ENCODE results near the gene CASP2. TPM values are rescaled to one million over a fixed set of nuclear protein-coding genes. Genes with fewer than 3 reads are reported as not detected.

Gene CASP2
- total RNA-seq, 1 donor from 2014 or later, result 39.8 TPM

- H3K4me3 Mint-ChIP-seq, result no peak overlapping the region
These were observed 37.1 kb downstream of the CASP2 start for GRCh38 chr7:143325240-143325639.

GRCh38 chr7:143327903-143328302, 39.8 kb downstream of the CASP2 start:
- no peak for DNase-seq (ENCODE audit: low spot score)
- no peaks in the 10 kb centered on the region for H3K79me2 ChIP-seq (ENCODE audit: low read depth)
- H4K20me1 ChIP-seq (ENCODE audit: low read depth), result no peaks in the 10 kb centered on the region
- no peak overlapping the region for H3K27ac ChIP-seq
- H3F3A ChIP-seq (ENCODE audit: low read depth), result no peaks in the 10 kb centered on the region
- no peak overlapping the region for H3K4me2 ChIP-seq
- Mint-ChIP-seq H3K9me3 (no peaks in the 10 kb centered on the region), H3K36me3 (no peaks in the 10 kb centered on the region), H3K27me3 (ENCODE audit: insufficient read depth, low read depth) (peaks cover 2% of the 10 kb centered on the region), H3K27ac (peak overlapping the region; percentile 46), H3K4me3 (no peak overlapping the region), H3K4me1 (peaks cover 19% of the 10 kb centered on the region)
- no peaks in the 10 kb centered on the region for H3K36me3 ChIP-seq
- TF ChIP-seq EZH2 (IDR thresholded peaks at IDR 0.05) (no peak), CTCF (IDR thresholded peaks at IDR 0.05) (no peak), EZH2phosphoT487 (IDR thresholded peaks at IDR 0.05) (no peak)
- no peak overlapping the region for H3K9ac ChIP-seq
- no peaks in the 10 kb centered on the region for H3K4me1 ChIP-seq
- H3K4me3 ChIP-seq, result no peak overlapping the region
- H3K27me3 ChIP-seq, result no peaks in the 10 kb centered on the region
- H3K9me3 ChIP-seq (ENCODE audit: low read depth), result no peaks in the 10 kb centered on the region
- no peak overlapping the region for H2AFZ ChIP-seq (replicated peaks)

More at GRCh38 chr7:143325240-143325639, 37.1 kb downstream of the CASP2 start:
- Histone ChIP-seq H3K27me3 (no peaks in the 10 kb centered on the region), H3K36me3 (no peaks in the 10 kb centered on the region), H3K27ac (no peak overlapping the region), H3K9ac (no peak overlapping the region), H3K4me1 (no peaks in the 10 kb centered on the region), H2AFZ (replicated peaks) (no peak overlapping the region), H4K20me1 (ENCODE audit: low read depth) (no peaks in the 10 kb centered on the region), H3K4me3 (no peak overlapping the region), H3F3A (ENCODE audit: low read depth) (no peaks in the 10 kb centered on the region), H3K4me2 (no peak overlapping the region), H3K79me2 (ENCODE audit: low read depth) (no peaks in the 10 kb centered on the region), H3K9me3 (ENCODE audit: low read depth) (no peaks in the 10 kb centered on the region)
- Mint-ChIP-seq H3K9me3 (no peaks in the 10 kb centered on the region), H3K36me3 (no peaks in the 10 kb centered on the region), H3K27me3 (ENCODE audit: insufficient read depth, low read depth) (peaks cover 6% of the 10 kb centered on the region), H3K27ac (no peak overlapping the region), H3K4me1 (peaks cover 22% of the 10 kb centered on the region)
- TF ChIP-seq EZH2 (IDR thresholded peaks at IDR 0.05) (no peak), CTCF (IDR thresholded peaks at IDR 0.05) (no peak), EZH2phosphoT487 (IDR thresholded peaks at IDR 0.05) (no peak)
- no peak for DNase-seq (ENCODE audit: low spot score)

GRCh38 chr7:143329471-143330170, 41.5 kb downstream of the CASP2 start:
- peaks cover 2% of the 10 kb centered on the region for H3K27me3 Mint-ChIP-seq (ENCODE audit: insufficient read depth, low read depth)
- peaks cover 6% of the 10 kb centered on the region for H3K4me1 Mint-ChIP-seq
- H3K27ac Mint-ChIP-seq, result no peak overlapping the region

More at GRCh38 chr7:143329471-143330170, 41.5 kb downstream of the CASP2 start:
- TF ChIP-seq CTCF (IDR thresholded peaks at IDR 0.05), result no peak
- TF ChIP-seq EZH2 (IDR thresholded peaks at IDR 0.05), result no peak
- TF ChIP-seq EZH2phosphoT487 (IDR thresholded peaks at IDR 0.05), result no peak
- no peaks in the 10 kb centered on the region for H3K36me3 ChIP-seq
- no peak for DNase-seq (ENCODE audit: low spot score)
- H4K20me1 ChIP-seq (ENCODE audit: low read depth), result no peaks in the 10 kb centered on the region
- H3K4me1 ChIP-seq, result no peaks in the 10 kb centered on the region
- H3K36me3 Mint-ChIP-seq, result no peaks in the 10 kb centered on the region
- H3K9ac ChIP-seq, result no peak overlapping the region
- no peaks in the 10 kb centered on the region for H3K9me3 Mint-ChIP-seq
- no peak overlapping the region for H2AFZ ChIP-seq (replicated peaks)
- peak overlapping the region; percentile 15 for H3K4me3 Mint-ChIP-seq
- H3F3A ChIP-seq (ENCODE audit: low read depth), result no peaks in the 10 kb centered on the region
- H3K4me2 ChIP-seq, result no peak overlapping the region
- H3K4me3 ChIP-seq, result no peak overlapping the region
- no peaks in the 10 kb centered on the region for H3K79me2 ChIP-seq (ENCODE audit: low read depth)
- H3K9me3 ChIP-seq (ENCODE audit: low read depth), result no peaks in the 10 kb centered on the region
- H3K27ac ChIP-seq, result no peak overlapping the region
- no peaks in the 10 kb centered on the region for H3K27me3 ChIP-seq

Data from neural progenitor cell (in vitro differentiated cells).